Fibroblast of skin of right biceps (primary cell): ENCODE results near the gene STXBP5L.
"Not testable (repeated sequence)": the region's sequence is repeated elsewhere in the genome, so short reads cannot be mapped to it uniquely, and the experiment has no call there.

Experiments used
- DNase-seq: peaks from one replicate; pipeline ENCODE4 v3.0.0-alpha.2; 2013

STXBP5L gene

GRCh38 chr3:121064121-121064520 lies 156.1 kb downstream of the STXBP5L start:
- no peak for DNase-seq

DNA sequence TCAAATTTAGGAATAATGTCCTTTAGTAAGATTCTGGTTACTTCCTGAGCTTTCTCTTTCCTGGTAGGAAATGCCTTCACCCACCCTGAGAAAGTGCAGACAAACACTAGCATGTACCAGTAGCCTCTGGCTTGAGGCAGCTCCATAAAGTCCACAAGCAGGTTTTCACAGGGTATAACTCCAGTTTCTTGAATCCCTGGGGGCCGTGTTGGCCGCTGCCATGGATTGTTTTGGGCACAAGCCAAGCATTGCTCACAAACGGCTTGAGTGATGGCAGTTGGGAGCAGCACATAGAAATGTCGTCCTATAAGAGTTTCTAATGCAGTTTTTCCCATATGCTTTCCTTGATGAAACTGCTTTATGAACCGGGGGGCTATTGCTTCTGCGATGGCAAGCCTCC lies 164.1 kb downstream of the STXBP5L start:
- DNase-seq, result no peak

- DNase-seq, result no peak
Measured at GRCh38 chr3:121073011-121073410, 165.0 kb downstream of the STXBP5L start.

- no peak for DNase-seq
Measured at GRCh38 chr3:121075191-121075590, 167.2 kb downstream of the STXBP5L start.

DNA sequence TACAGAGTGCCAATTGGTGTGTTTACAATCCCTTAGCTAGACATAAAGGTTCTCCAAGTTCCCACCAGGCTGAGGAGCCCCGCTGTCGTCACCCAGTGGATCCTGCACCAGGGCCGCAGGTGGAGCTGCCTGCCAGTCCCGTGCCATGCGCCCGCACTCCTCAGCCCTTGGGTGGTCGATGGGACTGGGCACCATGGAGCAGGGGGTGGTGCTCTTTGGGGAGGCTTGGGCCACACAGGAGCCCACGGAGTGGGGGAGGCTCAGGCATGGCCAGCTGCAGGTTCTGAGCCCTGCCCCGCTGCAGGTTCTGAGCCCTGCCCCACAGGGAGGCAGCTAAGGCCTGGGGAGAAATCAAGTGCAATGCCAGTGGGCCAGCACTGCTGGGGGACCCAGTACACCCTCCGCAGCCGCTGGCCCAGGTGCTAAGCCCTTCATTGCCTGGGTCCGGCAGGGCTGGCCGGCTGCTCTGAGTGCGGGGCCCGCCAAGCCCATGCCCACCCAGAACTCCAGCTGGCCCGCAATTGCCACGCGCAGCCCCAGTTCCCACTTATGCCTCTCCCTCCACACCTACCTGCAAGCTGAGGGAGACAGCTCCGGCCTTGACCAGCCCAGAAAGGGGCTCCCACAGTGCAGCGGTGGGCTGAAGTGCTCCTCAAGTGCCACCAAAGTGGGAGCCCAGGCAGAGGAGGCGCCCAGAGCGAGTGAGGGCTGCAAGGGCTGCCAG lies 170.5 kb downstream of the STXBP5L start:
- DNase-seq, result not testable (repeated sequence)

- no peak for DNase-seq
Measured at GRCh38 chr3:121096953-121097352, 188.9 kb downstream of the STXBP5L start.

DNA sequence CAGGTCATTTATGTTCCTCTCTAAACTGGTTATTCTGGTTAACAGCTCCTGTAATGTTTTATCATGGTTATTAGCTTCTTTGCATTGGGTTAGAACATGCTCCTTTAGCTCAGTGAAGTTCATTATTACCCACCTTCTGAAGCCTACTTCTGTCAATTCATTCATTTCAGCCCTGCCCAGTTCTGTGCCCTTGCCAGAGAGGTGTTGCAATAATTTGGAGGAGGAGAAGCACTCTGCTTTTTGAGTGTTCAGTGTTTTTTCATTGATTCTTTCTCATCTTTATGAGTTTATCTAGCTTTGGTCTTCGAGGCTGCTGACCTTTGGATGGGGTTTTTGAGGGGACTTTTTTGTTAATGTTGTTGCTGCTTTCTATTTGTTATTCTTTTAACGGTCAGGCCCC lies 203.1 kb downstream of the STXBP5L start:
- DNase-seq, result not testable (repeated sequence)

DNA sequence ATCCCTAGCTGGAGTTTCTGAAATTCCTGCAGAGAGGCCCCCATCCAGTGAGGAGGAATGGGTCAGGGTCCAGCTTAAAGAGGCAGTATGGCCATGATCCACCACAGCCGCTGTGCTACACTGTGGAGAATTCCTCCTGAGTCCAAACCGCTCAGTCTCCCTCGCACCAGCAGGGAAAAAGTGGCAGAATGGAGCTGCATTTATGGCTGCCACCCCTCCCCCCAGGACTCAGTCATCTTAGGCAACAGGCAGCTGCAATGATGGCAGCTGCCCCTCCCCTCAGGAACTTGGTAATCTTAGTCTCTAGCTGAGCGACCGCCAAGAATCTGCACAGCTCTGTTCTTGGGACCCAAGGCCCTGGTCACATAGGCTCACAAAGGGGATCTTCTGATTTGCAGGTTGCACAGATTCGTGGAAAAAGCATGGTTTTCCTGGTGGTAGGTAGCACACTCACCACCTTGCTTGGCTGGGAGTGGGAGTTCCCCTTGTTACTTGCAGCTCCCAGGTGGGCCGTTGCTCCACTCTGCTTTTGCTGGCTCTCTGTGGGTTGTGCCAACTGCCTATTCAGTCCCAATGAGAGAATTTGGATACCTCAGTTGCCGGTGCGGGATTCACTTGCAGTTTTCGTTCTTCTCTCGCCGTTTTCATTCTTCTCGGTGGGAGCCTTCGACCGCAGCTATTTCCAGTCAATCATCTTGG lies 204.1 kb downstream of the STXBP5L start:
- no peak for DNase-seq

DNA sequence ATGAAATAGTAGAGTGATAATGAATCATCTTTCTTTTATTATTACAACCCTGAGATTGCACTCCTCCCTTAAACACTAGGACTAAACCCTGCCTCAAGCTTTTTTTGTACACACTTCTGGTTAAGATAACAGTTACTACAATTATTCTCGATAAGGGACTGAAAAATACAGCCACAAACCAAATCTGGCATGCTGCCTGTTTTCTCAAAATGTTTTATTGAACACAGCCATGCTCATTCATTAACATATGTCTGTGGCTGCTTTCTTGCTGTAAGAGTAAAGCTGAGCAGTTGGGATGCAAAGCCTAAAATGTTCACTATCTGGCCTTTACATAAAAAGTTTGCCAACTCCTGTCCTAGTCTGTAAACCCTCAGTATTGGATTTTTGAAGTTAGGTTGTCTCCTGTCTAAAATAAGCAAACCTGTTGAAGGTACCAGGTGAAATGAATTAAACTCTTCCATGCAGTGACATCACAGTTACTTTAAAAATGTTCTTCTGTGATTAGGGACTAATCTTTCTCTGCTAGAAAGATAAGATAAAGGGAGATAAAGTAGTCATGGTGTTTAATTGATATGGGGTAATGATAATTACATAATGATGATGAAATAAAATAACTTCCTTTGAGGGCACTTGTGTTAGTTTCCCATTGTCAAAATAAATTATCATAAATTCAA lies 218.2 kb downstream of the STXBP5L start:
- no peak for DNase-seq

DNA sequence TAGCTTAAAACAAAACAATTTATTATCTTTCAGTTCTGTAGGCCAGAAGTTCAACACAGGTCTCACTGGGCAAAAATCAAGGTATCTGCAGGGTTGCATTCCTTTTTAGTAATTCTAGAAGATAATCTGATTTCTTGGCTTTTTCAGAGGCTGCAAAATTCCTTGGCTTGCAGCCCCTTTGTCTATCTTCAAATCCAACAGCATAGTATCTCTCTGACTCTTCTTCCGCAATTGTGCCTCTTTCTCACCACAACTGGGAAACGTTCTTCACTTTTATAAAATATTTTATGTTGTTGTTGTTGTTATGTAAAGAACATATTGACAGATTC lies 218.7 kb downstream of the STXBP5L start:
- DNase-seq, result no peak

DNA sequence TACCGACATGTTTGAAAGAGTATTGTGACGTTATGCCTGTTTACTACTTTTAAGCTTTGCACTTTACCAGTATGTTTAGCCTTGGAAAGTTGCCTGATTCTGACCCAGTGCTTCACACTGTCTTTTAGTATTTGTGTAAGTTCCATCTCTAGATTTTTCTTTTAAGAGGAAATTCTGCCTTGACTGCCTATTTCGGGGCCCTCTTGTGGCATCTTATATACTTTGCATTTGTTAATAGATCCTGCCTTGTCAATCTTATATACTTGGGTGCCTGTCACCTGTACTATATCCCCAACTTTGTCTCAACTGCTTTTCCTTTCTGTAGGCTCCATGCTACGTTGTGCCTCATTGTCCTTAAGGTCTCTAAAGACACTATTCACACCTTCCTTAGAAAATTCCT lies 244.6 kb downstream of the STXBP5L start:
- no peak for DNase-seq

GRCh38 chr3:121153851-121154250 lies 245.8 kb downstream of the STXBP5L start:
- DNase-seq, result no peak

DNA sequence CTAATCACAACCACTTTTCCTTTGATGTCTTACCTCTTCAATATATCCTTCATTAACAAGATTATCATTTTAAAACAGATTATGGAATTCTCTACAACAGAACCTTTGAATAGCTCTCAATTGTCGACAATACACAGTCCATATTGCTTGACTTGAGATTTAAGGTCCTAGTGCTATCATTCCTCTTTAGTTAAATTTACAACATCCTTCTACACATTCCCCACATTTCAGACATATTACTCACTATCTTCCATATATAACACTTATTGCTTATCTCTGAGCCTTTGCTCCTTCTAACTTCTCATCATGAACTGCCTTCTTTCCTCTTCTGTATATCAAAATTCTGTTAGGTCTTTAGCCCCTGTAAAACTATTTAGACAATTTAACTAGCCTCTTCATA lies 247.0 kb downstream of the STXBP5L start:
- DNase-seq, result peak; percentile 0

- no peak for DNase-seq
Measured at GRCh38 chr3:121165397-121165837, 257.4 kb downstream of the STXBP5L start.

GRCh38 chr3:121167374-121168139 lies 259.6 kb downstream of the STXBP5L start:
- no peak for DNase-seq

GRCh38 chr3:121175083-121175482 lies 267.1 kb downstream of the STXBP5L start:
- no peak for DNase-seq

- DNase-seq, result not testable (repeated sequence)
Measured at GRCh38 chr3:121190626-121191025, 282.6 kb downstream of the STXBP5L start.

DNA sequence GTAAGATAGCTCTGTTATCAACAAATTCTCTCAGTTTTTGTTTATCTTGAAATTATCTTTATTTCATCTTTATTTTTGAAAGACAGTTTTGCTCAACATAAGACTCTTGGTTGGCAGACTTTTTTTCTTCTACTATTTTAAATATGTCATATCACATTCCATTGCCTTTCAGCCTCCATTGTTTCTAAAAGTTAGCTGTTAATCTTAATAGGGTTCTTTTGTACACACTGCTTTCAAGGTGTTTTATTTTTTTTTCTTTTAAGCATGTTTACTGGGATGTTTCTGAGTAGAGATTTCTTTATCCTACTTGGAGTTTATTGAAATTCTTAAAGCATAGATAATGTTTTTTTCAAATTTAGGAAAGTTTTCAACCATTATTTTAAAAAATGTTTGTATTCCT lies 294.6 kb downstream of the STXBP5L start:
- no peak for DNase-seq

- no peak for DNase-seq
Measured at GRCh38 chr3:121223116-121223515, 315.1 kb downstream of the STXBP5L start.

- no peak for DNase-seq
Measured at GRCh38 chr3:121228971-121229370, 321.0 kb downstream of the STXBP5L start.

DNA sequence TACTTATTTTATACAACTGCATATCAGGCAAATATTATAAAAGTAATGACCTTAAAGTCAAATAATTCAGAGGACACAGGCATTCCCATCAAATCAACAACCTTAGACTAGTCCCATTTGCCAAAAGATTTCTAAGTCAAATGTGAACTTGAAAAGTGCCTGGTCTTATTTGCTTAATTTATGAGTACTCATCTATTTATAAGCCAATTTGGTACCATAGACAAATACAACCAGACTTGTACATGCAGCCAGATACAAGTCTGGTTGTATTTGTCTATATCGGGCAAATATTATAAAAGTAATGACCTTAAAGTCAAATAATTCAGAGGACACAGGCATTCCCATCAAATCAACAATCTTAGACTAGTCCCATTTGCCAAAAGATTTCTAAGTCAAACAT lies 322.2 kb downstream of the STXBP5L start:
- DNase-seq, result not testable (repeated sequence)

DNA sequence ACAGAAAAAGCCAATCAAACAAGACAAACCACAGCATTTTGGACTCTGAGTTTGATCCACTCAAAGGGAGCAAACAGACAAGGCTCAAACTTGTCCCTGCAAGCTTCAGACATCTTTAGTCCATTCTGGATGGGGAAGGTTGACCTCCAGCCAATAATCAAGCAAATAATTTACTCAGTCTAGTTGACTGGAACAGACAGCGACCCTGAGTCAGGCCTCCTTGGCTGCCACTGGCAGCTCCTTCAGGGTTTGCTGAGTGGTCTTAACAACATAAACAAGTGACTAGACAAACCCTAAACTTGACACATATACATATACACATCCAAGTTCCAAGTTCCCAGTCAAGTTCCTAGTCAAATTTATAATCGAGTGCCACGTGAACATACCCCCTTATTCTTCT lies 323.9 kb downstream of the STXBP5L start:
- no peak for DNase-seq
